PC-3 (cell line): ENCODE results near the gene BZW2. TPM values are rescaled to one million over a fixed set of nuclear protein-coding genes. Genes with fewer than 3 reads are reported as not detected.
A peak's percentile ranks its signal among the peaks of the same experiment; 100 is the strongest.

Experiments
- ATAC-seq: fragments of 200-7000 bp; cut with Tn5 transposase; 2 replicates; pipeline ENCODE4 v1.9.1; 2020; ENCODE audit warnings: mild to moderate bottlenecking, moderate library complexity
- BruUV-seq: library from RNA; stranded (reverse); fragments of 400-500 nt; replicated peaks from 2 replicates; lab custom pipeline; 2021; lab: Mats Ljungman, UMichigan
- CTCF ChIA-PET: fragments of 300-600 bp; sonication (Branson Sonifier 250); formaldehyde crosslinking; loops from one replicate; lab custom pipeline; 2022; ENCODE audit warnings: antibody characterized with exemption; lab: Charles Lee
- POLR2A ChIA-PET: fragments of 300-600 bp; sonication (Branson Sonifier 250); formaldehyde crosslinking; loops from one replicate; lab custom pipeline; 2022; ENCODE audit warnings: antibody characterized with exemption; ENCODE audit not compliant: unreplicated experiment; lab: Charles Lee
- DNase-seq: peaks from one replicate; pipeline ENCODE4 v3.0.0-alpha.2; 2015
- H2AFZ ChIP-seq: fragments of 300-600 bp; sonication (generic); 2 replicates; pipeline ENCODE4 v1.6.0; 2016; ENCODE audit warnings: antibody characterized with exemption, low read length
- H3F3A ChIP-seq: fragments of 300-600 bp; sonication (generic); one replicate; pipeline ENCODE4 v1.6.0; 2017; ENCODE audit warnings: antibody characterized with exemption, low read length, control low read depth, mild to moderate bottlenecking; ENCODE audit not compliant: unreplicated experiment
- H3K27ac ChIP-seq: fragments of 300-600 bp; sonication (generic); 2 replicates; pipeline ENCODE4 v1.5.1; 2016; ENCODE audit warnings: mild to moderate bottlenecking, low read length
- H3K27me3 ChIP-seq: fragments of 300-600 bp; sonication (generic); 2 replicates; pipeline ENCODE4 v1.6.1; 2016; ENCODE audit warnings: low read length, mixed read lengths
- H3K36me3 ChIP-seq: fragments of 300-600 bp; sonication (generic); 2 replicates; pipeline ENCODE4 v1.6.1; 2016; ENCODE audit warnings: low read depth, mixed run types, low read length, mixed read lengths
- H3K4me1 ChIP-seq: fragments of 300-600 bp; sonication (generic); 2 replicates; pipeline ENCODE4 v1.5.1; 2016; ENCODE audit warnings: low read length; ENCODE audit not compliant: insufficient read depth
- H3K4me2 ChIP-seq: fragments of 300-600 bp; sonication (generic); 2 replicates; pipeline ENCODE4 v1.6.0; 2016; ENCODE audit warnings: low read length
- H3K4me3 ChIP-seq: fragments of 300-600 bp; sonication (generic); 2 replicates; pipeline ENCODE4 v1.5.1; 2016; ENCODE audit warnings: mild to moderate bottlenecking, low read length, mixed read lengths
- H3K79me2 ChIP-seq: fragments of 300-600 bp; sonication (generic); 2 replicates; pipeline ENCODE4 v1.6.1; 2017; ENCODE audit warnings: low read length, mixed read lengths
- H3K9ac ChIP-seq: fragments of 300-600 bp; sonication (generic); 2 replicates; pipeline ENCODE4 v1.6.0; 2016; ENCODE audit warnings: mild to moderate bottlenecking, low read length
- H3K9me2 ChIP-seq: fragments of 300-600 bp; sonication (generic); replicated peaks from 2 replicates; pipeline ENCODE4 v1.6.1; 2016; ENCODE audit warnings: mixed run types, low read length, mixed read lengths
- H3K9me3 ChIP-seq: fragments of 300-600 bp; sonication (generic); 2 replicates; pipeline ENCODE4 v1.6.1; 2016; ENCODE audit warnings: low read length, mixed read lengths
- H4K20me1 ChIP-seq: fragments of 300-600 bp; sonication (generic); 2 replicates; pipeline ENCODE4 v1.6.1; 2016; ENCODE audit warnings: low read length, mixed read lengths
- EZH2 ChIP-seq: fragments of 300-600 bp; sonication (generic); IDR thresholded peaks from one replicate; pipeline ENCODE4 v1.6.1; 2017; ENCODE audit warnings: antibody characterized with exemption, mild to moderate bottlenecking, low read length; ENCODE audit not compliant: unreplicated experiment
- EZH2phosphoT487 ChIP-seq: fragments of 300-600 bp; sonication (generic); IDR thresholded peaks from 2 replicates; pipeline ENCODE4 v1.6.1; 2018; ENCODE audit warnings: mild to moderate bottlenecking, antibody characterized with exemption, low read length, borderline replicate concordance
- intact Hi-C: fragments of 100-400 bp; cut with micrococcal nuclease; formaldehyde crosslinking; loops from 2 replicates; pipeline ENCODE4 v1.9.0; 2023
- total RNA-seq: library from RNA; depleted of rRNA; stranded (reverse); fragments of >200 nt; gene quantifications from 2 replicates; pipeline ENCODE4 v1.2.3, GENCODE V29; 2014
- TF ChIP-seq, protein P1 (sequence below): fragments of 300-600 bp; sonication (generic); conservative IDR thresholded peaks from 2 replicates; pipeline ENCODE4 v1.5.1; 2017; ENCODE audit warnings: antibody characterized with exemption, low read depth, mild to moderate bottlenecking, low read length

BZW2 gene
- total RNA-seq, 1 experiment from 2014 or later, result 86.1 TPM

DNA sequence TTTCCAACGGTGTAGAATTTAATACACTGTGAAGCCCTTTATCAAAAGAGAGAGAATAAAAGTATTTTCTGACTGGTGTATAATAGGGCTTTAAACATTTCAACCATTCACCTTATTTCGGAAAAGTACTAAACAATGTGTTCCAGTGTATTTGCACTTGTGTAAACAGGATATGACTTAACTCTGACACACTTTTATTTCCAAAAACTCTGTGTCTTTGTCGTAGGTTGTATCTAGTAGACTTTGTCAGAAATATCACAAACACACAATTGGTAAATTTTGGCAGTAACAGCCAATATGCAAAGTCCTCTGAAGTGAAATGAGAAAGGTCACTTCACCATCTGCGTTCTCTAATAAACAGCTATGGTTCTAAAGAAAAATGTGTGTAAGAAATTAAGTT lies 97.3 kb downstream of the BZW2 start:
- Histone ChIP-seq H3K4me2 (peak overlapping the region; percentile 34), H4K20me1 (no peaks in the 10 kb centered on the region), H3K79me2 (no peaks in the 10 kb centered on the region), H3K27ac (peak overlapping the region; percentile 64), H3K9me3 (no peaks in the 10 kb centered on the region), H3K9me2 (no peaks in the 10 kb centered on the region), H3K4me1 (peaks cover 35% of the 10 kb centered on the region), H3F3A (no peaks in the 10 kb centered on the region), H2AFZ (no peak overlapping the region; the same call in 1 of the 2 replicates), H3K9ac (peak overlapping the region; percentile 24), H3K4me3 (peak overlapping the region; percentile 1; the same call in 1 of the 2 replicates), H3K27me3 (no peaks in the 10 kb centered on the region), H3K36me3 (no peaks in the 10 kb centered on the region)
- intact Hi-C loops, result no loop called here
- TF ChIP-seq EZH2, result no peak
- TF ChIP-seq, protein P1, sequence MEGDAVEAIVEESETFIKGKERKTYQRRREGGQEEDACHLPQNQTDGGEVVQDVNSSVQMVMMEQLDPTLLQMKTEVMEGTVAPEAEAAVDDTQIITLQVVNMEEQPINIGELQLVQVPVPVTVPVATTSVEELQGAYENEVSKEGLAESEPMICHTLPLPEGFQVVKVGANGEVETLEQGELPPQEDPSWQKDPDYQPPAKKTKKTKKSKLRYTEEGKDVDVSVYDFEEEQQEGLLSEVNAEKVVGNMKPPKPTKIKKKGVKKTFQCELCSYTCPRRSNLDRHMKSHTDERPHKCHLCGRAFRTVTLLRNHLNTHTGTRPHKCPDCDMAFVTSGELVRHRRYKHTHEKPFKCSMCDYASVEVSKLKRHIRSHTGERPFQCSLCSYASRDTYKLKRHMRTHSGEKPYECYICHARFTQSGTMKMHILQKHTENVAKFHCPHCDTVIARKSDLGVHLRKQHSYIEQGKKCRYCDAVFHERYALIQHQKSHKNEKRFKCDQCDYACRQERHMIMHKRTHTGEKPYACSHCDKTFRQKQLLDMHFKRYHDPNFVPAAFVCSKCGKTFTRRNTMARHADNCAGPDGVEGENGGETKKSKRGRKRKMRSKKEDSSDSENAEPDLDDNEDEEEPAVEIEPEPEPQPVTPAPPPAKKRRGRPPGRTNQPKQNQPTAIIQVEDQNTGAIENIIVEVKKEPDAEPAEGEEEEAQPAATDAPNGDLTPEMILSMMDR, result no peak
- TF ChIP-seq EZH2phosphoT487, result no peak
- ChIA-PET POLR2A (interaction anchor here (0.5 kb wide), 1 partner anchor 28 kb away, joined by 3 read pairs; no protein-coding TSS in a partner anchor), CTCF (interaction anchor here (0.6 kb wide), 1 partner anchor 26 kb away, joined by 9 read pairs; no protein-coding TSS in a partner anchor)
- DNase-seq (peak; percentile 65), ATAC-seq (peak; percentile 61)
- BruUV-seq, result no TSS peak

DNA sequence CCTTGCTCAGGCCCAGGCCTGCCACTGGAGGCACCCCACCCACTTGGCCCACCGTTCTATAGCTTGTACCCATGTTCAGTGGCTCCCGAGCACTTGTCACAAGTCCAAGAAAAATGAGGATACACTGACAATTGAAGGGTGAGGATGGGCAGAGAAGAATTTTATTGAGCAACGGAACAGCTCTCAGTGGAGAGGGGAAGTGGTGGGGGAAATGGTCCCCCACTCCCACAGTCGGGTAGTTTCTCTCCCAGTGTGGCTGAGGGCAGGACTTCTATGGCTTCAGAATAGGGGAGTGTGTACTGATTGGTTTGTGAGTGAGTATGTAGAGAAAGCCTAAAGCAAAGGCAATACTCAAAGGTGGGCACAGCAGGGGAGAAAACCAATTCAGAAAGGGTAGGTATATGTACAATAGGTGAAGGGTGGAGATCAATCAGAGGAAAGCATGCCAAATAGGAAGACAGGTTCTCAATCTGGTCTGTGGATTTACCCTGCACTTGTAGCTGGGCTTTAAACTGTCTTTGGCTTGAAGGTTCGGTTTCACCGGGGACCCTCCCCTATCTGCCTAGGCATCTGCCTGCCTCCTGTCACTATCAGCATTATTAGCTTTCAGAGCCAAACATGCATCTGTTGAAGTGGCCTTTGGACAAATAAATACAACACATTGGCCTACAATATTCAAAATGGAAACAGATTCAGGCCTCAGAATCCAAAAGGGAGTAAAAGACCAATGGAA lies 98.7 kb downstream of the BZW2 start:
- Histone ChIP-seq H4K20me1 (no peaks in the 10 kb centered on the region), H3K9me2 (no peaks in the 10 kb centered on the region), H3K4me3 (no peak overlapping the region), H3K4me1 (peaks cover 31% of the 10 kb centered on the region), H3K36me3 (no peaks in the 10 kb centered on the region), H3K27me3 (no peaks in the 10 kb centered on the region), H3K9ac (no peak overlapping the region), H3K4me2 (no peak overlapping the region), H3K27ac (no peak overlapping the region), H3K9me3 (no peaks in the 10 kb centered on the region), H2AFZ (no peak overlapping the region), H3F3A (no peaks in the 10 kb centered on the region), H3K79me2 (no peaks in the 10 kb centered on the region)
- ATAC-seq, result no peak
- intact Hi-C loops, result no loop called here
- CTCF ChIA-PET, result interaction anchor here (0.6 kb wide), 1 partner anchor 21 kb away, joined by 4 read pairs; no protein-coding TSS in a partner anchor
- no peak for DNase-seq
- POLR2A ChIA-PET, result no interaction called here
- no TSS peak for BruUV-seq
- TF ChIP-seq EZH2phosphoT487, result no peak

DNA sequence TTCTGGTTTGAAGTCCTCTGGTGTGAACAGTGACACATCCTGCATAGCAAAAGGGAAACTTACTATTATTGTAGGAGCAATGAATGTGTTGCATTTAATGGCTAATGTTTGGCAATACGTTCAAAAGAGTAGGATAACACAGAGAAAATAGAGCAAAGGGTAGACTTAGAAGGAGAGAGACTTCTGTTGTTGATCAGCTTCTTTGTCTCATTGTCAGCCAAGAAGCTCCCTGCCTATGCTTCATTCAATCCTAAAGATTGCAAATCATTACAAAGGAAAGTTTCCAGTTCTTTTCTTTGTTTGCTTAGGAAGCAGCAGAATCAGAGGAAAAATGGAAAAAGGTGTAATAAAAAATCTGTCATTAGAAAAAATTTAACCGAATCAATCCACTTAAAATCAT lies 99.7 kb downstream of the BZW2 start:
- Histone ChIP-seq H3F3A (no peaks in the 10 kb centered on the region), H3K27ac (no peak overlapping the region), H2AFZ (no peak overlapping the region), H3K79me2 (no peaks in the 10 kb centered on the region), H3K9me3 (no peaks in the 10 kb centered on the region), H4K20me1 (no peaks in the 10 kb centered on the region), H3K36me3 (no peaks in the 10 kb centered on the region), H3K4me2 (no peak overlapping the region), H3K9ac (no peak overlapping the region), H3K4me1 (peaks cover 24% of the 10 kb centered on the region), H3K9me2 (no peaks in the 10 kb centered on the region), H3K4me3 (no peak overlapping the region), H3K27me3 (no peaks in the 10 kb centered on the region)
- TF ChIP-seq EZH2phosphoT487, result no peak
- TF ChIP-seq, protein P1, result no peak
- TF ChIP-seq EZH2, result no peak
- DNase-seq (no peak), ATAC-seq (no peak)
- ChIA-PET POLR2A (no interaction called here), CTCF (no interaction called here)
- intact Hi-C loops, result no loop called here
- no TSS peak for BruUV-seq
